ENCODE data around the gene BMP8A. TPM values are rescaled to one million over a fixed set of nuclear protein-coding genes. Genes with fewer than 3 reads are reported as not detected.
"Not testable (repeated sequence)": the region's sequence is repeated elsewhere in the genome, so short reads cannot be mapped to it uniquely, and the experiment has no call there.

BMP8A gene
- 0.51 and 1.7 TPM in 2 replicates for total RNA-seq
- 0.26 TPM for polyA plus RNA-seq (2012)

GRCh38 chr1:39491146-39491921 lies at the start of gene BMP8A:
Gene BMP8A, plus strand, starts transcription at chr1:39491636. Its CDS starts 356 bp downstream, at chr1:39491992.
- peak; percentile 48 for DNase-seq (ENCODE audit: low read depth)

GRCh38 chr1:39441797-39442196 lies 49.6 kb upstream of the BMP8A start:
- DNase-seq (ENCODE audit: low read depth), result no peak

- DNase-seq (ENCODE audit: low read depth), result no peak
Measured at GRCh38 chr1:39445573-39445972, 45.9 kb upstream of the BMP8A start.

- DNase-seq (ENCODE audit: low read depth), result no peak
Measured at GRCh38 chr1:39446986-39447567, 44.4 kb upstream of the BMP8A start.

- DNase-seq (ENCODE audit: low read depth), result not testable (repeated sequence)
Measured at GRCh38 chr1:39450041-39450440, 41.4 kb upstream of the BMP8A start.

GRCh38 chr1:39450956-39451606 lies 40.4 kb upstream of the BMP8A start:
- no peak for DNase-seq (ENCODE audit: low read depth)

- no peak for DNase-seq (ENCODE audit: low read depth)
Measured at GRCh38 chr1:39452081-39452480, 39.4 kb upstream of the BMP8A start.

- DNase-seq (ENCODE audit: low read depth), result no peak
Measured at GRCh38 chr1:39452540-39452939, 38.9 kb upstream of the BMP8A start.

GRCh38 chr1:39453603-39454002 lies 37.8 kb upstream of the BMP8A start:
- DNase-seq (ENCODE audit: low read depth), result no peak

GRCh38 chr1:39458991-39459390 lies 32.4 kb upstream of the BMP8A start:
- DNase-seq (ENCODE audit: low read depth), result no peak

- DNase-seq (ENCODE audit: low read depth), result peak; percentile 71
Measured at GRCh38 chr1:39462074-39462473, 29.4 kb upstream of the BMP8A start.

- DNase-seq (ENCODE audit: low read depth), result no peak
Measured at GRCh38 chr1:39466413-39467107, 24.9 kb upstream of the BMP8A start.

GRCh38 chr1:39467108-39467720 lies 24.2 kb upstream of the BMP8A start:
- DNase-seq (ENCODE audit: low read depth), result not testable (repeated sequence)

- no peak for DNase-seq (ENCODE audit: low read depth)
Measured at GRCh38 chr1:39469150-39469549, 22.3 kb upstream of the BMP8A start.

- no peak for DNase-seq (ENCODE audit: low read depth)
Measured at GRCh38 chr1:39470040-39470439, 21.4 kb upstream of the BMP8A start.

GRCh38 chr1:39472826-39473225 lies 18.6 kb upstream of the BMP8A start:
- no peak for DNase-seq (ENCODE audit: low read depth)

- no peak for DNase-seq (ENCODE audit: low read depth)
Measured at GRCh38 chr1:39473324-39473723, 18.1 kb upstream of the BMP8A start.

- peak; percentile 41 for DNase-seq (ENCODE audit: low read depth)
Measured at GRCh38 chr1:39474810-39475209, 16.6 kb upstream of the BMP8A start.

- DNase-seq (ENCODE audit: low read depth), result peak; percentile 46
Measured at GRCh38 chr1:39475551-39475950, 15.9 kb upstream of the BMP8A start.

- peak; percentile 40 for DNase-seq (ENCODE audit: low read depth)
Measured at GRCh38 chr1:39478126-39478915, 13.1 kb upstream of the BMP8A start.

Data from myocyte (in vitro differentiated cells).